ENCODE data around the gene DBNL. TPM values are rescaled to one million over a fixed set of nuclear protein-coding genes. Genes with fewer than 3 reads are reported as not detected.

DBNL gene
- polyA plus RNA-seq, 3 donors = 228 to 321 (median 304) TPM

GRCh38 chr7:44051611-44052220, 7.2 kb downstream of the DBNL start:
- peaks cover 97% of the 10 kb centered on the region for H3K79me2 ChIP-seq (ENCODE audit: insufficient read depth, low read length)
- no peaks in the 10 kb centered on the region for H3K9me3 ChIP-seq (replicated peaks in 1 of 2; ENCODE audit: control insufficient read depth in 1 of 2, insufficient read depth in 1 of 2, low read length in 2 of 2)
- H3K9ac ChIP-seq (ENCODE audit: insufficient read depth, low read length, poor library complexity, severe bottlenecking) = no peak overlapping the region
- peaks cover 70 to 76% of the 10 kb centered on the region in 2 donors for H3K36me3 ChIP-seq (replicated peaks in 1 of 2; ENCODE audit: control insufficient read depth in 1 of 2, insufficient read depth in 2 of 2, low read length in 2 of 2)
- peak overlapping the region in 1 of 2 donors; percentile 66 for H3K27ac ChIP-seq (ENCODE audit: low read depth in 1 of 2, low read length in 2 of 2)
- H3K4me3 ChIP-seq (replicated peaks in 1 of 3; ENCODE audit: low read depth in 2 of 3, low read length in 3 of 3) = no peak overlapping the region
- peaks cover 17% of the 10 kb centered on the region for H3K4me1 Mint-ChIP-seq
- H3K27ac Mint-ChIP-seq = peak overlapping the region in 3 of 7 donors; percentile 23 to 94 (median 71)
- H3K4me1 ChIP-seq (ENCODE audit: control insufficient read depth in 1 of 2, insufficient read depth in 2 of 2, low read length in 2 of 2) = peaks cover 17 to 20% of the 10 kb centered on the region in 2 donors
- no peak overlapping the region for H2AFZ ChIP-seq (ENCODE audit: insufficient read depth, low read depth, low read length, poor library complexity, severe bottlenecking)
- TF ChIP-seq, protein P1, sequence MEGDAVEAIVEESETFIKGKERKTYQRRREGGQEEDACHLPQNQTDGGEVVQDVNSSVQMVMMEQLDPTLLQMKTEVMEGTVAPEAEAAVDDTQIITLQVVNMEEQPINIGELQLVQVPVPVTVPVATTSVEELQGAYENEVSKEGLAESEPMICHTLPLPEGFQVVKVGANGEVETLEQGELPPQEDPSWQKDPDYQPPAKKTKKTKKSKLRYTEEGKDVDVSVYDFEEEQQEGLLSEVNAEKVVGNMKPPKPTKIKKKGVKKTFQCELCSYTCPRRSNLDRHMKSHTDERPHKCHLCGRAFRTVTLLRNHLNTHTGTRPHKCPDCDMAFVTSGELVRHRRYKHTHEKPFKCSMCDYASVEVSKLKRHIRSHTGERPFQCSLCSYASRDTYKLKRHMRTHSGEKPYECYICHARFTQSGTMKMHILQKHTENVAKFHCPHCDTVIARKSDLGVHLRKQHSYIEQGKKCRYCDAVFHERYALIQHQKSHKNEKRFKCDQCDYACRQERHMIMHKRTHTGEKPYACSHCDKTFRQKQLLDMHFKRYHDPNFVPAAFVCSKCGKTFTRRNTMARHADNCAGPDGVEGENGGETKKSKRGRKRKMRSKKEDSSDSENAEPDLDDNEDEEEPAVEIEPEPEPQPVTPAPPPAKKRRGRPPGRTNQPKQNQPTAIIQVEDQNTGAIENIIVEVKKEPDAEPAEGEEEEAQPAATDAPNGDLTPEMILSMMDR (IDR thresholded peaks at IDR 0.05) = no peak
- H3K4me3 Mint-ChIP-seq = no peak overlapping the region
- peaks cover 77 to 93% of the 10 kb centered on the region in 2 donors for H3K36me3 Mint-ChIP-seq
- 98% methylated on average over 4 of the region's 5 CpGs for WGBS (ENCODE audit: insufficient coverage)
- H4K20me1 ChIP-seq (ENCODE audit: insufficient read depth, low read length) = peaks cover 91% of the 10 kb centered on the region
- no peaks in the 10 kb centered on the region for H3K9me3 Mint-ChIP-seq
- DNase-seq = no peak
- intact Hi-C loops (cut with micrococcal nuclease) = no loop called here
- H3K4me2 ChIP-seq (replicated peaks; ENCODE audit: extremely low read depth, low read length, poor library complexity, severe bottlenecking) = no peak overlapping the region
- H3K27me3 Mint-ChIP-seq (ENCODE audit: low read depth in 3 of 3) = no peaks in the 10 kb centered on the region
- no peaks in the 10 kb centered on the region for H3K27me3 ChIP-seq (ENCODE audit: control insufficient read depth in 2 of 2, insufficient read depth in 2 of 2, low read length in 2 of 2)

DNA sequence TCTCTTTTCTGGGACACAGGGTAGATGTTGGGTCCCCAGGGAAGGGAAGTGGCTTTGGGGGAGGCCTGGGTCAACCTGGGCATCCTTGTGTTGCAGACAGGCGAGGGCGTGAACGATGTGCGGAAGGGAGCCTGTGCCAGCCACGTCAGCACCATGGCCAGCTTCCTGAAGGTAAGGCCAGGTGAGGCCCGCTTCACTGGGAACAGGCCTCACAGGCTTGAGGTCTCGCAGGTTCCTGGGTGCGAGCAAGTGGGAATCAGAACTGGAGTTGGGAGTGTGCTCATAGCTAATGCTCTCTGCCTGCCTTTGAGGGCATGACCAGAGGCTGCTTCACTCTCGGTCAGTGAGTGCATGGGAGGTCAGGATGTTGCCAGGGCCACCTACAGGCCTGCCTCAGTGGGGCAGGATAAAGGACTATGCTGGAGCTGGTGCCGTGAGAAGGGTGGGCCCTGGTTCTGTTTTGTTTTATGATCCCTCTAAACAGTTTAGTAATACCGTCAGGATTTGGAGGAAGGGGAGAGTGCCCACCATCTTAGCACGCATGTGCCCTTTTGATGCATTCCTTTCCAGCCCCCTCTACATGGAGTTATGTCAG, 8.4 kb downstream of the DBNL start:
- no peak overlapping the region for H3K4me3 ChIP-seq (replicated peaks in 1 of 3; ENCODE audit: low read depth in 2 of 3, low read length in 3 of 3)
- H4K20me1 ChIP-seq (ENCODE audit: insufficient read depth, low read length) = peaks cover 97% of the 10 kb centered on the region
- Mint-ChIP-seq H3K4me3 (no peak overlapping the region), H3K27ac (peak overlapping the region in 3 of 7 donors; percentile 30 to 82 (median 75)), H3K27me3 (ENCODE audit: low read depth in 3 of 3) (peaks cover 0 to 1% (median 0%) of the 10 kb centered on the region in 3 donors), H3K9me3 (no peaks in the 10 kb centered on the region), H3K4me1 (peaks cover 6% of the 10 kb centered on the region), H3K36me3 (peaks cover 79 to 97% of the 10 kb centered on the region in 2 donors)
- H3K79me2 ChIP-seq (ENCODE audit: insufficient read depth, low read length) = peaks cover 93% of the 10 kb centered on the region
- H3K4me1 ChIP-seq (ENCODE audit: control insufficient read depth in 1 of 2, insufficient read depth in 2 of 2, low read length in 2 of 2) = peaks cover 7 to 9% of the 10 kb centered on the region in 2 donors
- 97% methylated on average over 9 of the region's 12 CpGs for whole genome bisulfite sequencing (ENCODE audit: insufficient coverage)
- H2AFZ ChIP-seq (ENCODE audit: insufficient read depth, low read depth, low read length, poor library complexity, severe bottlenecking) = no peak overlapping the region
- H3K4me2 ChIP-seq (replicated peaks; ENCODE audit: extremely low read depth, low read length, poor library complexity, severe bottlenecking) = no peak overlapping the region
- H3K27ac ChIP-seq (ENCODE audit: low read depth in 1 of 2, low read length in 2 of 2) = peak overlapping the region in 1 of 2 donors; percentile 38
- TF ChIP-seq, protein P1 (IDR thresholded peaks at IDR 0.05) = no peak
- H3K9me3 ChIP-seq (replicated peaks in 1 of 2; ENCODE audit: control insufficient read depth in 1 of 2, insufficient read depth in 1 of 2, low read length in 2 of 2) = no peaks in the 10 kb centered on the region
- no peaks in the 10 kb centered on the region for H3K27me3 ChIP-seq (ENCODE audit: control insufficient read depth in 2 of 2, insufficient read depth in 2 of 2, low read length in 2 of 2)
- DNase-seq = no peak
- peaks cover 81 to 88% of the 10 kb centered on the region in 2 donors for H3K36me3 ChIP-seq (replicated peaks in 1 of 2; ENCODE audit: control insufficient read depth in 1 of 2, insufficient read depth in 2 of 2, low read length in 2 of 2)
- intact Hi-C loops (cut with micrococcal nuclease) = no loop called here
- H3K9ac ChIP-seq (ENCODE audit: insufficient read depth, low read length, poor library complexity, severe bottlenecking) = no peak overlapping the region
